ENCODE data around the gene PLA2G2C.

The PLA2G2C gene

GRCh38 chr1:20207546-20207945 lies 21.2 kb upstream of the PLA2G2C start:
- no peak for DNase-seq

DNA sequence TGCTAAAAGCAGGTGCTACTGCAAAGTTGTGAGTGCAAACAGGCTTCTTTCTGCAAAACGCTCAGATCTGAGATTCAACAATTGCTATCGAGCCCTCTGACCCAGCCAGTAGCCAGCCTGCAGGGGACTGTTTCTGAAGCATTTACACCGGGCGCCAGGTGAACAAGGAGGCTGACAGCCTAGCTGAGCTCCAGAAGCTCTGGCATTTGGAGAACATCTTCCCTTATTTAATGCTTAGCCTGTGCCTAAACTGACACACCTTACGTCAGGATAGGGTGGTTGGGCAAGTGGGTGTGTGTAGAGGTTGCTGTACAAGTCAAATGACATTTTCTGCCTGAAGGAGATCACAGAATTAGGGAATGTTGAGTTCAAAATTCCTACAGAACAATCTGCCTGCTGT lies 15.8 kb upstream of the PLA2G2C start:
- DNase-seq, result no peak

DNA sequence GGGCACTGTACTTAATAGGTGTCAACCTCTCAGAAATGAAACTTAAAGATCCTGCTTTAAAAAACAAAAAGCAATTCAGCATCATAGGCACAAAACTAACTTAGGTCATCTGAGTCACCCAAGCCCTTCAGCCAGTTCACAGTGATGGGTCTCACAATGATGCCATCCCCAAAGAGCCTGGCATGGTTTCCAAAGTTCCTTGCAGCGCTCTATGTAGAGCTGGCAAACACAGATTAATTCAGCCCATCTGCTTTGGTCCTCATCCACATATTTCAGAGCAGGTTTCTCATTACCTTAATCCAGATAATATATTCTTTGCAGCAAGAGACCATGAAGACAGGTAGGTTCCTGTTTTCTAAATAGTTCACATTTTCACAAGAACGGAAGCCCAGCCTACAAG lies 14.6 kb upstream of the PLA2G2C start:
- no peak for DNase-seq

- DNase-seq, result no peak
Measured at GRCh38 chr1:20199840-20200239, 13.5 kb upstream of the PLA2G2C start.

GRCh38 chr1:20199403-20199802 lies 13.1 kb upstream of the PLA2G2C start:
- DNase-seq, result no peak

GRCh38 chr1:20198918-20199317 lies 12.6 kb upstream of the PLA2G2C start:
- DNase-seq, result no peak

- no peak for DNase-seq
Measured at GRCh38 chr1:20198296-20198695, 12.0 kb upstream of the PLA2G2C start.

- no peak for DNase-seq
Measured at GRCh38 chr1:20197329-20197791, 11.0 kb upstream of the PLA2G2C start.

GRCh38 chr1:20195462-20195780 lies 9.1 kb upstream of the PLA2G2C start:
- no peak for DNase-seq

- peak; percentile 72 for DNase-seq
Measured at GRCh38 chr1:20194757-20195461, 8.6 kb upstream of the PLA2G2C start.

DNA sequence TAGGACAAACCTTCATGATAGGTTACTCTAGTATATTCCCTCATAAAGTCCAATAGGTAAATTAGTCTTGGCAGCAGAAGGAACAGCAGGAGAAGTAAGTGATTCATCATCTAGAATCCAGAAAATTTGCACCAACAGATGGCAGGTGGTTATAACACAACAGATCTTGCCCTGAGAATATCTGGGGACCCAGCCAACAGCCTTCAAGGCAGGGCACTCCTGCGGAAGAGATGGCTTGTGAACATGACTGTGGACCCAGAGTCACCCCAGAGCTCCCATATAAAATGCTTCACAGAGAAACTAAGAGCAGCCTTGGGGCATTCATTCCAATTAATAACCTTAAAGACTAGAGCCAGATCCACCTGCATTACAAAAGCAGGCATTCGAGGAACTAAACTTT lies 7.9 kb upstream of the PLA2G2C start:
- DNase-seq, result no peak

DNA sequence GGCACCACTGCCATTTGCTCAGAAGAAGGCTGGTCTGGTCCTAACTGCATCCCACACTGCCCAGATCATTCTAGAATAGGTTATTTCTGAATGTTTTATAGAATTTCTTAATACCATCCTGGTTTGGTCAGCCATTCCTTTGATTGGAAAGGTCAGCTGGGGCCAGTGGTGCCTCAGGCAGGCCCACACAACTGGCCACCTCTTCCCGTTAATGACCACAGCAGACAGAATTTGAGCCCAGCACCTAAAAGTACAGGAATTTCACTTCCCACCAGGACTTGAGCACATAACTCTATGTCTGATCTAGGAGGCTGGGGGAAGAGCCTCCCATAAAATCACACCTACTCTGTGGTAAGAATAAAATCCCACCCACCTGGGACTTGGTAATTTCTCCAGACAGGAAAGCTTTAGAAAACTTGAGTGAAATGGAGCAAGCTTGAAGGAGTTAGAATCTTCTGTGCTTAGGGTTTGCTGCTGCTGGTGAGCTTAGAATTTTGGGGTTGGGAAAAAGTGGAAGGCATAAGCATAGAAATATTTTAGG lies 6.6 kb upstream of the PLA2G2C start:
- DNase-seq, result no peak

DNA sequence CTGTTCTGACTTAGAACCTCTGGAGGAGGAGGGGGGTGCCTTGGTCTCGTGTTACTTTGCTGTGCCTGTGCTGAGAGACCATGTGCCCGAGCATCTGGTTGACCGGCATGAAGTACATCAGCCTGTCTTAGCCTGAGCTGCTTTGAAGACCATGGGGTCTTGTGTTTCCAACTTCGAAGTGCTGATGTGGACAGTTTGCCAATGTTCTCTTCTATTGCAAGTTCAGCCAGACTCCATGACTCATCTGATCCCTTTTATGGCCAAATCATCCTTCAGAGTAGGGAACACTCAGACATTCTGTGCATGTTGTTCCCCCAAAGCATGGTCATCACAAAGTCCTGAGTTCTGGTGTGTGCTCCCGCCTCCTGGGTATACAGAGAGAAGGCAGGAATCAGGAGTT lies 6.0 kb upstream of the PLA2G2C start:
- no peak for DNase-seq

DNA sequence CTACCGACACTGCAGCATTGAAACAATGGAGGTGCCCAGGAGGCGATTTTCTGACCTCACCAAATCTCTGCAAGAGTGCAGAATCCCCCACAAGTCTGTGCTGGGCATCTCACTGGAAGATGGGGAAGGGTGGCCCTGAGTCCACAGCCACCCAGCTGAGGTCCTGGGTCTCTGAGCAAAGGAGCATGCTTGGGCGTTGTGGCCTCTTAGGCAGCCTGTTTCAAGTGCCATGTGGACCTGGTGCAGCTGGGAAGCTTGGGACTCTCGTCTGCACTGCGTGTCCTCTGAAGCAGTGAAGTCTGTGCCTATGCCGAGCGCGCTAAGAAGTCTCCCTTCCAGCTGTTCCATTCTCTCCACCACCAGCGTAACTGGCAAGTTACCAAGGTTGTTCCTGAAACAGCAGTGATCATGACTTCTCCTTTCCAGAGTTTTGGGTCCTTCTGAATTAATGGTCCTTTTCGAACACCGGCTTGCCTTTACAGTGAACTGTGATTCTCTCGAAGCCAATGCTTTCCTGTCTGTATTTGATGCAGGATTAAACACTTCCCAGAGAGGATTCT lies 5.0 kb upstream of the PLA2G2C start:
- DNase-seq, result no peak

GRCh38 chr1:20190256-20191160 lies 4.2 kb upstream of the PLA2G2C start:
- DNase-seq, result no peak

DNA sequence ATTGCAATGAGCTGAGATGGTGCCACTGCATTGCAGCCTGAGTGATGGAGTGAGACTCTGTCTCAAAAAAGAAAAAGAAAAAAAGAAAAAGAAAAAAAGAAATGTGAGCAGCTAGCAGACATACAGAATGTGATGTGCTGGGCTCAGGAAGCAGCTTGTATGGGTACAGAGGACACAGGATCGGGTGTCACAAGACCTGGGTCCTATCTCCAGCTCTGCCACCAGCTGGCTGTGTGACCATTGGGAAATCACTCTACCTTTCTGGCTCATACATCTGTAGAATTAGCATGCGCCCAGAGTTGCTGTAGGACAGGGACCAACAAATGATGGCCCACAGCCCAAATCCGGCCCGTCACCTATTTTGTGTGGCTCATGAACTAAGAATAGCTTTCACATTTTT lies 3.3 kb upstream of the PLA2G2C start:
- DNase-seq, result no peak

- DNase-seq, result no peak
Measured at GRCh38 chr1:20188455-20188817, 2.1 kb upstream of the PLA2G2C start.

- no peak for DNase-seq
Measured at GRCh38 chr1:20187813-20188454, 1.6 kb upstream of the PLA2G2C start.

GRCh38 chr1:20187103-20187812 lies 940 bp upstream of the PLA2G2C start:
- peak; percentile 8 for DNase-seq

- peak; percentile 37 for DNase-seq
Measured at GRCh38 chr1:20184997-20185833, 1.1 kb downstream of the PLA2G2C start.

- no peak for DNase-seq
Measured at GRCh38 chr1:20184481-20184900, 1.8 kb downstream of the PLA2G2C start.

All from T-helper 9 cell (primary cell).